Uterus (tissue), 4 donors: ENCODE results near the gene XRCC4. TPM values are rescaled to one million over a fixed set of nuclear protein-coding genes. Genes with fewer than 3 reads are reported as not detected.

Experiments
- DNase-seq, 2 donors: peaks; one replicate each; pipeline ENCODE4 v3.0.0-alpha.2; 2019 to 2020
- H3K27ac ChIP-seq, 2 donors: fragments of 200-600 bp; sonication (generic); 1 replicate in 1 of 2; 2 replicates in 1 of 2; pipeline ENCODE4 v1.5.1; 2016 to 2018
- H3K27me3 ChIP-seq, 2 donors: fragments of 200-600 bp; sonication (generic); one replicate each; pipeline ENCODE4 v1.5.1; 2018 to 2019; ENCODE audit warnings: control low read depth in 1 of 2
- H3K36me3 ChIP-seq, 2 donors: fragments of 200-600 bp; sonication (generic); one replicate each; pipeline ENCODE4 v1.5.1; 2019; ENCODE audit warnings: control low read depth in 1 of 2
- H3K4me1 ChIP-seq, 2 donors: fragments of 200-600 bp; sonication (generic); one replicate each; pipeline ENCODE4 v1.5.1; 2018 to 2019; ENCODE audit warnings: control low read depth in 1 of 2
- H3K4me3 ChIP-seq, 2 donors: fragments of 200-600 bp; sonication (generic); 1 replicate in 1 of 2; 2 replicates in 1 of 2; pipeline ENCODE4 v1.5.1; 2018 to 2019; ENCODE audit warnings: mild to moderate bottlenecking in 1 of 2
- H3K9me3 ChIP-seq, 2 donors: fragments of 200-600 bp; sonication (generic); one replicate each; pipeline ENCODE4 v1.5.1; 2019; ENCODE audit warnings: control low read depth in 1 of 2
- POLR2A ChIP-seq, 2 donors: fragments of 450-650 bp; IDR thresholded peaks; one replicate each; pipeline ENCODE4 v1.6.1; 2016; ENCODE audit warnings: antibody characterized with exemption in 2 of 2, mild to moderate bottlenecking in 1 of 2, moderate library complexity in 1 of 2
- intact Hi-C: fragments of 100-400 bp; cut with DNase I; formaldehyde crosslinking; loops from one replicate; pipeline ENCODE4 v1.15.1; 2023; ENCODE audit warnings: low total_unique reads
- total RNA-seq, 4 donors: library from RNA; depleted of rRNA in 3 of 4; stranded (reverse); fragments of >200 nt in 3 of 4; gene quantifications; one replicate each; pipeline versions ENCODE4 v1.1.0 to v1.2.4, GENCODE V29; 2014 to 2023
- TF ChIP-seq, protein P1 (sequence below), 4 experiments: fragments of 200-600 bp in 2 of 4; fragments of 450-650 bp in 2 of 4; sonication (generic) in 2 of 4; IDR thresholded peaks; one replicate each; pipeline ENCODE4 v1.5.1; 2016 to 2019; ENCODE audit warnings: antibody characterized with exemption in 4 of 4, mild to moderate bottlenecking in 2 of 4, moderate library complexity in 1 of 4
- donor health status: DM: yes; HTN: yes; CAD: no.

Gene XRCC4
- total RNA-seq, 4 donors from 2014 or later, result 1.3 to 12.2 (median 5.5) TPM; not detected in 1

DNA sequence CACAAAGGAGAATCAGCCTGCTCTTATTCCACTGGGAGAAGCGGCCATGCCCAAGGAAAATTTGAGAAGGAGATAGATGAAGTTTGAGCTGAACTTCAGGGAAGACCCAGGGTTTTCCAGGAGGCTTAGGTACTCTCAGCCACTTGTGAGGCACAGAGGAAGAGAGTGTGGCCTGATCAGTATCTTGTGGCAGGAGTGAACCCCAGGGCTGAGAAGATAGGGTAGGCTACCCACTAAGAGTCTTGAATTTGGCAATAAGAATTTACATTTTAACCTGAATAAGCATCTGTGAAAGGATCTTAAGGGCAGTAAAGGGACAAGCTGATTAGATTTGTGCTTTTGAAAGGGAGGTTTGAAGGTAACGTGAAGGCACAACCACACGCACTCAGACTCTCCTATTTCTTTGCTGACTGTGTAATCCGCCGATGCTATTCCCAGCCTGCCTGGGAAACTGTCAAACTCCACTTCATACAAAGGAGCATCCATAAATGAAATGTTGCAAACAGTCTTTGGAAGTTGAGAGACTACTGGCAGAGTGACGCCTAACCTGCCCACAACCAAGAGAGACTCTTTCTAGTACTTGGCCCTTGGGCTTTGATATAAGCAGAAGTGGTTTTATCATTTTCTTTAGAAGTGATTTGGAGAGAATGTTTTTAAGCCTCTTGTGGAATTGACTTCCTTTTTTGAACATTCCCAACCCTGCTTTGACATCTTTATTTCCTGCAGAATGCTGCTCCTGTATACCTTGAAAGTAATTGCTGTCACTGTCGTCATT, 286.0 kb downstream of the XRCC4 start:
- H3K4me3 ChIP-seq, result no peak overlapping the region
- no peaks in the 10 kb centered on the region for H3K27me3 ChIP-seq
- H3K36me3 ChIP-seq, result no peaks in the 10 kb centered on the region
- H3K27ac ChIP-seq, result no peak overlapping the region
- H3K9me3 ChIP-seq, result peaks cover 0 to 3% of the 10 kb centered on the region in 2 donors
- TF ChIP-seq, protein P1, sequence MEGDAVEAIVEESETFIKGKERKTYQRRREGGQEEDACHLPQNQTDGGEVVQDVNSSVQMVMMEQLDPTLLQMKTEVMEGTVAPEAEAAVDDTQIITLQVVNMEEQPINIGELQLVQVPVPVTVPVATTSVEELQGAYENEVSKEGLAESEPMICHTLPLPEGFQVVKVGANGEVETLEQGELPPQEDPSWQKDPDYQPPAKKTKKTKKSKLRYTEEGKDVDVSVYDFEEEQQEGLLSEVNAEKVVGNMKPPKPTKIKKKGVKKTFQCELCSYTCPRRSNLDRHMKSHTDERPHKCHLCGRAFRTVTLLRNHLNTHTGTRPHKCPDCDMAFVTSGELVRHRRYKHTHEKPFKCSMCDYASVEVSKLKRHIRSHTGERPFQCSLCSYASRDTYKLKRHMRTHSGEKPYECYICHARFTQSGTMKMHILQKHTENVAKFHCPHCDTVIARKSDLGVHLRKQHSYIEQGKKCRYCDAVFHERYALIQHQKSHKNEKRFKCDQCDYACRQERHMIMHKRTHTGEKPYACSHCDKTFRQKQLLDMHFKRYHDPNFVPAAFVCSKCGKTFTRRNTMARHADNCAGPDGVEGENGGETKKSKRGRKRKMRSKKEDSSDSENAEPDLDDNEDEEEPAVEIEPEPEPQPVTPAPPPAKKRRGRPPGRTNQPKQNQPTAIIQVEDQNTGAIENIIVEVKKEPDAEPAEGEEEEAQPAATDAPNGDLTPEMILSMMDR (IDR thresholded peaks at IDR 0.05), result no peak
- TF ChIP-seq POLR2A (IDR thresholded peaks at IDR 0.05), result no peak
- no peaks in the 10 kb centered on the region for H3K4me1 ChIP-seq
- no peak for DNase-seq
- intact Hi-C loops, result no loop called here

DNA sequence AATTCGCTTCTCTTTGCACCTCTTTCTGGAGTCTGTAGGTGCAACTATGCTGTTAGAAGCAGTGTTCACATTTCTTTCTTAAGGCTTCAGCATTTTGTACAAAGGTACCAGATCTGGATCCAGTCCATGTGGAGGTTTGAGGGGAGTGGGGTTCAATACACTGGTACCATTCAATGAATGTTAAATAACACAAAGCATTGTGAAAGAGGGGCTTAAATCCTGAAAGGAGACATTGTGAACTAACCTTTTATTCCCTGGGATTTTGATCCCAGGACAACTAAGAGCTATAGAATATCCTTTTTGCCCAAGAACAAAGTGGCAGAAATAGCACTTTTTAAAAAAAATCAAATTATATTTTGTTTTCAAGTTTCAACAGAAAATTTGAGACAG, 286.5 kb downstream of the XRCC4 start:
- H3K4me3 ChIP-seq, result no peak overlapping the region
- no peak for DNase-seq
- no peaks in the 10 kb centered on the region for H3K27me3 ChIP-seq
- H3K36me3 ChIP-seq, result no peaks in the 10 kb centered on the region
- no peaks in the 10 kb centered on the region for H3K4me1 ChIP-seq
- intact Hi-C loops, result no loop called here
- peaks cover 0 to 3% of the 10 kb centered on the region in 2 donors for H3K9me3 ChIP-seq
- TF ChIP-seq POLR2A (IDR thresholded peaks at IDR 0.05), result no peak
- TF ChIP-seq, protein P1 (IDR thresholded peaks at IDR 0.05), result no peak
- no peak overlapping the region for H3K27ac ChIP-seq

DNA sequence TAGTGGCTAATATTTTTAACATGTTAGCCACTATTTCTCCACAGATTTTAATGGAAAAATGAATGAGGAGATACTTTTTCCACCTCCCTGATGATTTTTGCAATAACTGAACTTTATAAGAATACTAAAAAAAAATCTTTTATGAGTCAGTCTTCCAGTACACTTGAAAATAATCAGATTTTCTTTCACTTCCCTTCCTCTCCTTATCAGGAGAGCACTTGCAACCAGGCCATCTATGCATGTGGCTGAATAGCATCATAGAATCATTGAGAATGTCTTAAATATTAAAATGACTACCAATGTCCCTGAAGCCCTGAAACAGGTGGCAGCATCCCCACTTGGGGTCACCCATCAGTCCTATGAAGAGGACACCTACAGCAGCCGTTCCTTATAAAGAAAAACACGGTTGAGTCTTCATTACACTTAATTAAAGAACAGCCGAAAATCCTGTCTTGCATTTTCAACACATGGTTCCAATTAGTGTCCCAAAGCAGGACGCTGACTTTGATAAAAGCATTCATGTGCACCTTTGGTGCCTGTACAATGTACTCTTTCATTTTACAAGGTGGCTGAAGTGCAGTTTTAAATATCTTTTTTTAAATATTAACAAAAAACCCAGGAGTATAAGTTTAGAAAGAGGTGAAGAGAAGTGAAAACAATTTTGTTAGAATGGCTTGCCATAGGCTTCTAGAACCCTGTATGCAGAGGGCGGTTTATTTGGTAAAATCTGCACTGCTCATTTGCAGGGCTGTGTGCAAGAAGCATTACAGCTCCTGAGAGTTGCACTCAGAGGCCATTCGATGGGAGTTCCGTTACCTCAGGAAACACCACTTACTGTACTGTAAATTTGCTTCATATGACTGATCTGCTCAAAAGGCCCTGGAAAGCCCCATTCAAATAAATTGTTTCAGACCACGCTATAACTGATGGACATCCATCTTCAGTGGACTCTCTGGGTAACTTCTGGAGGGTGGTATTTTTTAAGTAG, 287.3 kb downstream of the XRCC4 start:
- H3K27ac ChIP-seq, result no peak overlapping the region
- no peaks in the 10 kb centered on the region for H3K4me1 ChIP-seq
- no peak overlapping the region for H3K4me3 ChIP-seq
- TF ChIP-seq POLR2A (IDR thresholded peaks at IDR 0.05), result no peak
- TF ChIP-seq, protein P1 (IDR thresholded peaks at IDR 0.05), result no peak
- no peak for DNase-seq
- no peaks in the 10 kb centered on the region for H3K27me3 ChIP-seq
- H3K9me3 ChIP-seq, result peaks cover 0 to 3% of the 10 kb centered on the region in 2 donors
- H3K36me3 ChIP-seq, result no peaks in the 10 kb centered on the region
- intact Hi-C loops, result no loop called here

DNA sequence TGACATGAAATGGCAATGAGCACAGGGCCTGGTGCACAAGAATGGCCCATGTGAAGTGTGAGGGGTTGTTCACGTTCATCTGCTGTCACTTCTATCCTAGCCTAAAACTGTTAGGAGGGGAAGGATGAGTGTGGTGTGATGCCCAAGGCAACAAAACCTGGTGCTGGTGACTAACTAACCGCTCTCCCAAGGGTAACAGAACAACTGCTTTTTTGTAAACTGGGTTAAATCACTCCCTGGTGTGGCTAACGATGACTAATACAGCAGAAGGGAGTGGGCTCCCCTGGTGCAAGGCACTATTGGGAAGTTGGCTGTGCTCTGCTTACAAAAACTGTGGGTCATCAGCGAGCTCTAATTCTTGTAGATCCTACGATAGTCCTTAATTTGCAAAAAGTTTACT, 291.0 kb downstream of the XRCC4 start:
- Histone ChIP-seq H3K36me3 (no peaks in the 10 kb centered on the region), H3K4me3 (no peak overlapping the region), H3K27me3 (no peaks in the 10 kb centered on the region), H3K9me3 (no peaks in the 10 kb centered on the region), H3K27ac (no peak overlapping the region), H3K4me1 (no peaks in the 10 kb centered on the region)
- DNase-seq, result no peak
- intact Hi-C loops, result no loop called here
- TF ChIP-seq, protein P1 (IDR thresholded peaks at IDR 0.05), result no peak
- TF ChIP-seq POLR2A (IDR thresholded peaks at IDR 0.05), result no peak

DNA sequence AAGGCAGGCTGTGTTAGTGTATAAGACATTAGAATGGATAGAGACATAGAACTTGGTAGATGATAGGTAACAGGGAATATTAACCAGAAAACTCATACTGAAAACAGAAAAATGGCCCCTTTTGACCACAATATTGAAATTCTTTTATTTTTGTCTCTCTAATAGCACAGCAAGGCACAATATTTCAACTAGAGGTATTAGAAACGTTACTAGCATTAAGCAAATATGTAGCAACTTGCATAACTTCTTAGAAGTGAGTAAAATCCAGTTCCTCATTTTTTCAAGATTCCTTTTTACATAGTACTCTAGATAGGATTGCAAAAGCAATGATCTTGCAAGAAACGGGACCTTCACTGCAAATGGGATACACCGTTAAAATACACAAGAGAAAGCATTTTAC, 291.5 kb downstream of the XRCC4 start:
- intact Hi-C loops, result no loop called here
- H3K27ac ChIP-seq, result no peak overlapping the region

More for the DNA sequence above, 291.5 kb downstream of the XRCC4 start:
- TF ChIP-seq, protein P1 (IDR thresholded peaks at IDR 0.05), result no peak
- TF ChIP-seq POLR2A (IDR thresholded peaks at IDR 0.05), result no peak
- Histone ChIP-seq H3K4me1 (no peaks in the 10 kb centered on the region), H3K27me3 (no peaks in the 10 kb centered on the region), H3K4me3 (no peak overlapping the region), H3K36me3 (no peaks in the 10 kb centered on the region), H3K9me3 (no peaks in the 10 kb centered on the region)
- DNase-seq, result no peak
